Stomach smooth muscle (tissue), 2 donors: ENCODE measurements around the gene KCNQ2.

Experiments
- H3K27ac ChIP-seq: one replicate; pipeline ENCODE4 v1.7.0; 2013; ENCODE audit warnings: mild to moderate bottlenecking, low read length, inconsistent platforms
- H3K27me3 ChIP-seq, 2 donors: one replicate each; pipeline ENCODE4 v1.7.0; 2013; ENCODE audit warnings: low read length in 2 of 2; ENCODE audit not compliant: insufficient read depth in 2 of 2, control insufficient read depth in 1 of 2
- H3K36me3 ChIP-seq, 2 donors: one replicate each; pipeline ENCODE4 v1.7.0; 2013; ENCODE audit warnings: low read length in 2 of 2; ENCODE audit not compliant: control insufficient read depth in 2 of 2, insufficient read depth in 2 of 2
- H3K4me1 ChIP-seq: one replicate; pipeline ENCODE4 v1.7.0; 2013; ENCODE audit warnings: low read length; ENCODE audit not compliant: control insufficient read depth, insufficient read depth
- H3K4me3 ChIP-seq, 2 donors: one replicate each; pipeline ENCODE4 v1.7.0; 2013; ENCODE audit warnings: low read length in 2 of 2
- H3K9ac ChIP-seq, 2 donors: one replicate each; pipeline ENCODE4 v1.7.0; 2013; ENCODE audit warnings: low read length in 2 of 2, mild to moderate bottlenecking in 1 of 2
- H3K9me3 ChIP-seq, 2 donors: one replicate each; pipeline ENCODE4 v1.7.0; 2013; ENCODE audit warnings: low read length in 2 of 2; ENCODE audit not compliant: control insufficient read depth in 2 of 2
- donor health status: healthy.
- donor health status: Pancreatic carcinoma.

KCNQ2 gene

DNA sequence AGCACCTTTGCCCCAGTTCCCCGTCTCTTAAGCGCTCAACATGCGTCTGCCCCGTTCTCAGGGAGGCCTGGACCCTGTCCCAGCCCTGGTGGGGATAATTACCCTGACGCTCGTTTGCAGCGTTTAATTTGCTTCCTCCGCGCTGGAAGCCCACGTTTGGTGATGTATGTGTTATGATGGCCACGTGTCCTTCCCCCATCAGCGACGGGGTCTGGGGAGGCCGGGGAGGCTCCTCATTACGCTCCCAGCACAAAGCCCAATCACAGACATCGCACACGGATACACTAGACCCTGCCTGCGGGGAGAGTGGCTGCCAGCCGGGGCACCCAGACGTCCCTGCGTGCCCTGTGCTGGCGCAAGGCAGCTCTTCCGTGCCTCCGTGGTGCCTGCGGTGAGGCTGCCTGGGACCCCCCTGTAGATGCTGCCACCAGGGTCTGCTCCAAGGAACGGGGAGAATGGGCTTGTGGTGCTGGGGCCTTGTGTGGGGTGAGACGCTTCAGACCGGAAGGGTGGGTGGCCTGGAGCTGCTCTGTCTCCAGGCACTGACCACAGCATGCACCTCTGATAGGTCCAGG is 101.1 kb downstream of the KCNQ2 start:
- H3K9ac ChIP-seq, result no peak overlapping the region
- H3K9me3 ChIP-seq, result no peaks in the 10 kb centered on the region
- no peak overlapping the region for H3K4me3 ChIP-seq
- no peaks in the 10 kb centered on the region for H3K36me3 ChIP-seq
- peaks cover 31 to 33% of the 10 kb centered on the region in 2 donors for H3K27me3 ChIP-seq
- no peaks in the 10 kb centered on the region for H3K4me1 ChIP-seq
- no peak overlapping the region for H3K27ac ChIP-seq

DNA sequence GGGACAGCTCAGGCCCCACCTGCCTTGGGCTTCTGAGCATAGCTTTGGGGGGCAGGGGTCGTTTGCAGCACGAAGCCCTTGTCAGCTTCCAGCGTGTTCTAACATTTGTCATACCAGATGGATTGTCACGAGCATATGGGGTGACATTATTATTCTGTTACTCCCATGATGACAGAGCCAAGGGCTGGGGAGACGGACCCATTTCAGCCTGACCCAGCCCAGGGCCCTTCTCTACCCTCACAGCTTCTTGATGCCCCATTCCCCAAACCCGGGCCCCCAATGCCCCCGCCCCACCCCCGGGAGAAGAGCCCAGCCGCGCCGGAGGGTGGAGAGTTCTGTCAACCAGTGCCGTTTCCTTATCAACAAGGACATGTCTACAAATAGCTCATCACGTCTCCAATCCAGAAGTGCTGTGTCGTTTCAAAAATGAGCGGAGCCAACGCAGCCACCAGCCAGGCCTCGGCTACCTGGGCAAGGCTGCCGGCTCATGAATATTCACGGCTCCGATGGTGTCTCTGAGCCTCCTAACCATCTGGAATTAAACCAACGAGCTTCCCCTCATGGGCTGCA is 101.8 kb downstream of the KCNQ2 start:
- no peaks in the 10 kb centered on the region for H3K36me3 ChIP-seq
- H3K9ac ChIP-seq, result no peak overlapping the region
- H3K4me1 ChIP-seq, result no peaks in the 10 kb centered on the region
- peaks cover 27 to 31% of the 10 kb centered on the region in 2 donors for H3K27me3 ChIP-seq
- no peak overlapping the region for H3K4me3 ChIP-seq
- no peaks in the 10 kb centered on the region for H3K9me3 ChIP-seq
- H3K27ac ChIP-seq, result no peak overlapping the region

GRCh38 chr20:63369724-63370617 is 102.5 kb downstream of the KCNQ2 start:
- Histone ChIP-seq H3K27ac (no peak overlapping the region), H3K27me3 (peaks cover 23 to 35% of the 10 kb centered on the region in 2 donors)

DNA sequence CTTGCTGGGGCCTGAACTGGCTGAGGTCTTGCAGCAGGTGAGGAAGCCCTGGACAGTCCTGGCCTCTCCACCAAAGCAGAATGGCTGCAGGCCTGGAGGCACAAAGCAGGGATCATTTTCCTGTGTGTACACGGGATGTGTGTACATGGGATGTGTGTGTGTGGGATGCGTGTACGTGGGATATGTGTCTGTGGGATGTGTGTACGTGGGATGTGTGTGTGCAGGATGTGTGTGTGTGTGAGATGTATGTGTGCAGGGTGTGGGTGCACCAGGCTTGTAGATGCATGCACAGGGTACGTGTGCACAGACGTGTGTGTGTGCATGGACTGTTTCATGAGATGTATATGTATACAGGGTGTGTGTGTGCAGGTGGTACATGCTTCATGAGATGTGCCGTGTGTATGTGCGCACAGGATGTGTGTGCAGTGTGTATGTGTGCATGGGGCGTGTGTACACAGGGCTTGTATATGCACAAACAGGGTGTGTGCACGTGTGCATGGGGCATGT is 103.4 kb downstream of the KCNQ2 start:
- H3K9ac ChIP-seq, result no peak overlapping the region
- H3K4me3 ChIP-seq, result no peak overlapping the region
- peaks cover 18 to 30% of the 10 kb centered on the region in 2 donors for H3K27me3 ChIP-seq
- no peaks in the 10 kb centered on the region for H3K9me3 ChIP-seq
- H3K27ac ChIP-seq, result no peak overlapping the region
- no peaks in the 10 kb centered on the region for H3K36me3 ChIP-seq
- H3K4me1 ChIP-seq, result no peaks in the 10 kb centered on the region

More at GRCh38 chr20:63369724-63370617, 102.5 kb downstream of the KCNQ2 start:
- H3K36me3 ChIP-seq, result no peaks in the 10 kb centered on the region
- no peak overlapping the region for H3K4me3 ChIP-seq
- no peak overlapping the region for H3K9ac ChIP-seq
- H3K4me1 ChIP-seq, result no peaks in the 10 kb centered on the region
- no peaks in the 10 kb centered on the region for H3K9me3 ChIP-seq

DNA sequence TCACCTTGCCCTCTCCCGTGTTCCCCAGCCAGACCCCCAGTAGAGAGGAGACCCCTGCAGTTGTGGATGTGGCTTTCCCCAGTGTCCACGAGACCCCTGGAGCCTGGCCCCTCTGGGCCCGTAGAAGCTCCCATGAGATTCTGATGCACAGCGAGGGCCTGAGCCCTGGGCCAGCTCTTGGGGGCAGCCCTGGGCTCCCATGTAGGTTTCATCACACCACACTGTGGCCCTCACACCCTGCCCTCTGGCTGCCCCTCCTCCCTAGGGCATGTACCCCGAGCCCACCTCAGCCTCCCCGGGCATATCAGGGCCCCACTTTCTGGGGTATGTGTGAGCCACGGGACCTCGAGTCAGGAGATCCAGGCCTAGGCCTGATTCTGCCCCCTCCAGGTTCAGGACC is 104.3 kb downstream of the KCNQ2 start:
- peaks cover 10 to 31% of the 10 kb centered on the region in 2 donors for H3K27me3 ChIP-seq

DNA sequence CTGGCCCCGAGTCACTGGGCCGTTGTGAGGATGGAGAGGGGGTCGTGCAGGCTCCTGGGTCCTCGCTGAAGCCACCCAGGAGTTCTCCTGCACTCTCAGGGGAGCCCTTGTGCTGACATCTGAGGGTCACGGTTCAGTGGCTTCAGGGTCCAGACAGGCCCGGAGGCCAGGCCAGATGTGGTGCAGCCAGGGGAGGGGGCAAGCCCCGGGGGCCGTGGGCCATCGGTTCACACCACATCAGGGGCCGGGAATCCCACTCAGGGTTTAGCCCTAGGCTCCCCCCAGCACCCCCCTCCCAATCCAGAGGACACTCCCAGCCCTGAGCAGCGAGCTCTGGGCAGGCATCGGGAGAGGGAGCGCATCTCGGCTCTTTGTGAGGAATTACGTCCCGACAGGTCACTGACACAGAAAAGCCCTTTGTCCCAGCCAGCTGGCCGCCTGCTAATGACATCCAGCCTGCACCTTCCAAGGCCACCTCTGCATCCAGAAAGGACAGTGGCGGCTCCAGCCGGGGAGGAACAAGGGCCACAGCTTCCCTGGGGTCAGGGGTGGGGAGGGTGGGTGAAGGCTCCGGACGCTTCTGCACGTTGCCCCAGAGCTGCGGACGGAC is 104.9 kb downstream of the KCNQ2 start:
- Histone ChIP-seq H3K27ac (no peak overlapping the region), H3K4me1 (no peaks in the 10 kb centered on the region), H3K36me3 (no peaks in the 10 kb centered on the region), H3K4me3 (no peak overlapping the region), H3K27me3 (peaks cover 10 to 33% of the 10 kb centered on the region in 2 donors), H3K9ac (no peak overlapping the region), H3K9me3 (no peaks in the 10 kb centered on the region)

More for the DNA sequence above, 104.3 kb downstream of the KCNQ2 start:
- no peaks in the 10 kb centered on the region for H3K9me3 ChIP-seq
- no peaks in the 10 kb centered on the region for H3K4me1 ChIP-seq
- H3K27ac ChIP-seq, result no peak overlapping the region
- H3K36me3 ChIP-seq, result no peaks in the 10 kb centered on the region
- H3K4me3 ChIP-seq, result no peak overlapping the region
- no peak overlapping the region for H3K9ac ChIP-seq

- Histone ChIP-seq H3K4me1 (no peaks in the 10 kb centered on the region), H3K9me3 (no peaks in the 10 kb centered on the region), H3K4me3 (no peak overlapping the region), H3K27ac (no peak overlapping the region), H3K9ac (no peak overlapping the region), H3K36me3 (no peaks in the 10 kb centered on the region), H3K27me3 (peaks cover 16 to 32% of the 10 kb centered on the region in 2 donors)
These were observed 105.8 kb downstream of the KCNQ2 start for GRCh38 chr20:63366390-63367365.

DNA sequence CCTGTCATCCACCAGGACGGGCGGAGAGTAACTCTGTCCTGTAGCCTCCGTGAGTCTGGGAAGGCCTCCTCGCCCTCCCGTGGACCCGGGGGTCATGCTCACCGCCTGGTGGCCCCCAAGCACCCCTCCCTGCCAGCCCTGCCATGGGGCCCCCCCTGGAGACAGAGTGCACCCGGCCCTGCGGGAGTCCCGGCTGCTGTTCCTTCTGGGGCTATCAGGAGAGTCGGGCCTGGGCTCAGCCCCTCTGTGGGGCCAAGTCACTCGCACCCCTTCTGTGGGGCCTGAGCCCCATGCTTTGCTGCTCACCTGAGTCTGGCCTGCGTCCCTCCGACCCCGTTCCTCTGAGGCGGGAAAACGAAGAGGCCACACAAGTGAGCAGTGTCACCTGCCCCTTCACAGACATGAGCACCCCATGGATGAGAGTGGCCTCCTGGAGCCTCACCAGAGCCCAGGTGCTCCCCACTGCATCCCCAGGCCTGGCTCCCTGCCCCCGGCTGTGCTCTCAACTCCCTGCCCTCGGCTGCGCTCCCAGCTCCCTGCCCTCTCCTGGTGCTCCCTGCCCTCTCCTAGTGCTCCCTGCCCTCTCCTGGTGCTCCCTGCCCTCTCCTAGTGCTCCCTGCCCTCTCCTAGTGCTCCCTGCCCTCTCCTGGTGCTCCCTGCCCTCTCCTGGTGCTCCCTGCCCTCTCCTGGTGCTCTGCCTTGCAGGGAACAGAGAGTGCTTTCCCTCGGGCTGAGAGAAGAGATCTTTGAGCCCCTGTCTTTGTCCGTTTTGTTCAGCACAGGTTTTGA is 106.7 kb downstream of the KCNQ2 start:
- Histone ChIP-seq H3K36me3 (no peaks in the 10 kb centered on the region), H3K27ac (no peak overlapping the region), H3K9me3 (no peaks in the 10 kb centered on the region), H3K4me3 (no peak overlapping the region), H3K27me3 (peaks cover 21 to 31% of the 10 kb centered on the region in 2 donors), H3K4me1 (peaks cover 2% of the 10 kb centered on the region), H3K9ac (no peak overlapping the region)

GRCh38 chr20:63364801-63365585 is 107.5 kb downstream of the KCNQ2 start:
- Histone ChIP-seq H3K4me1 (peaks cover 5% of the 10 kb centered on the region), H3K27ac (no peak overlapping the region), H3K4me3 (no peak overlapping the region), H3K27me3 (peaks cover 29 to 33% of the 10 kb centered on the region in 2 donors), H3K9me3 (no peaks in the 10 kb centered on the region), H3K36me3 (no peaks in the 10 kb centered on the region), H3K9ac (no peak overlapping the region)
